Osteocyte (in vitro differentiated cells): ENCODE data around the gene GNAZ. TPM values are rescaled to one million over a fixed set of nuclear protein-coding genes. Genes with fewer than 3 reads are reported as not detected.

Experiments
- DNase-seq: peaks from one replicate; pipeline ENCODE4 v3.0.0; 2021; ENCODE audit warnings: mixed read lengths; ENCODE audit not compliant: unreplicated experiment; ENCODE audit errors: extremely low spot score
- H3K27ac Mint-ChIP-seq: one replicate; pipeline ENCODE4 v1.8.0; 2021; ENCODE audit warnings: mild to moderate bottlenecking, mixed read lengths; ENCODE audit not compliant: unreplicated experiment
- H3K27me3 Mint-ChIP-seq: one replicate; pipeline ENCODE4 v1.8.0; 2021; ENCODE audit warnings: mixed read lengths; ENCODE audit not compliant: unreplicated experiment
- H3K36me3 Mint-ChIP-seq: one replicate; pipeline ENCODE4 v1.8.0; 2021; ENCODE audit warnings: mixed read lengths; ENCODE audit not compliant: unreplicated experiment
- H3K4me1 Mint-ChIP-seq: one replicate; pipeline ENCODE4 v1.8.0; 2021; ENCODE audit warnings: mixed read lengths; ENCODE audit not compliant: unreplicated experiment
- H3K4me3 Mint-ChIP-seq: one replicate; pipeline ENCODE4 v1.8.0; 2021; ENCODE audit warnings: mild to moderate bottlenecking, moderate library complexity, mixed read lengths; ENCODE audit not compliant: unreplicated experiment
- H3K9me3 Mint-ChIP-seq: one replicate; pipeline ENCODE4 v1.8.0; 2021; ENCODE audit warnings: mixed read lengths; ENCODE audit not compliant: unreplicated experiment
- total RNA-seq: library from RNA; stranded (reverse); gene quantifications from 2 replicates; pipeline ENCODE4 v1.2.1, GENCODE V29; 2021
- TF ChIP-seq, protein P1 (sequence below): fragments of 200-600 bp; sonication (generic); IDR thresholded peaks from 2 replicates; pipeline ENCODE4 v1.5.0; 2021; ENCODE audit warnings: antibody characterized with exemption, mild to moderate bottlenecking, moderate library complexity

Gene GNAZ
- total RNA-seq, 1 donor from 2014 or later, result 2.9 TPM

DNA sequence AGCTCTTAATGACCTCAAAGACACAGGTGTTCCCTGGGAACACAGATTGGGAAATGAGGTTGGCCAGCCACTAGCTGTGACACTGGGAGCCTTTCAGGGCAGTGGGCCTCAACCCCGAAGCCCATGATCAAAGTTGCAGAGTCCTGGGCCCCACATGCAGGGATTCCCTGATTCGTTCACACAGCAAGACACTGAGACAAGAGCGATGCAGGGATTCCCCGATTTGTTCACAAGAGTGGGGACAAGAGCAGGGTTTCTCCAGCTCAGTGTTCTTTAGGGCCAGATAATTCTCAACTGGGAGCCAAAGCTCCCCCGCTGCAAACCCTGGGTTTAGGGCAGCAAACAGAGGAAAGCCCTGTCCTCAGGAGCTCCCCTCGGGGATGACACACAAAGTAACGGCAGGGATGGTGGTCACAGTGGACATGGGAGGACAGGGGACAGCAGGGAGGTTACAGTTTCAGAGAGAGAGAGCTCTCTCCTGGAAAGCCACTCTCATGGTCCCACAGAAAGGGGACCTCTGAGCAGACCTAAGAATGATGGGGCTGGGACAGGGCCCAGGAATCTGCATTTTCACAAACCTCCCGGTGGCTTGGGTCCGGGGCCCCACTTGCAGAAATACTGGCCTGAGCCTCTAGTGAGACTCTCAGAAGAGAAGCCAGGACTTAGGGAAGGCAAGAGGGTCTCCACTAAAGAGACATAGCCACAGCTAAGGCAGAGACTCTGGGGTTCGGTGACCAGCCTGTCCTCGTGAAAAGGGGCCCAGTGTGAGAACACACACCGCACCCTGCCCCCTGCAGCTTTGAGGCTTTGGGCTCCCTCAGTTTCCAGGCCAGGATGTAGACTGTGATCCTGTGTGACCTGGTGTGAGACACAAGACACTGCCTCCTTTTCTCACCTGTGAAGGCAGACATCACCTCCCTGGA is 7.4 kb upstream of the GNAZ start:
- Mint-ChIP-seq H3K4me1 (no peaks in the 10 kb centered on the region), H3K4me3 (no peak overlapping the region), H3K27me3 (no peaks in the 10 kb centered on the region), H3K36me3 (no peaks in the 10 kb centered on the region), H3K9me3 (no peaks in the 10 kb centered on the region), H3K27ac (no peak overlapping the region)
- TF ChIP-seq, protein P1, sequence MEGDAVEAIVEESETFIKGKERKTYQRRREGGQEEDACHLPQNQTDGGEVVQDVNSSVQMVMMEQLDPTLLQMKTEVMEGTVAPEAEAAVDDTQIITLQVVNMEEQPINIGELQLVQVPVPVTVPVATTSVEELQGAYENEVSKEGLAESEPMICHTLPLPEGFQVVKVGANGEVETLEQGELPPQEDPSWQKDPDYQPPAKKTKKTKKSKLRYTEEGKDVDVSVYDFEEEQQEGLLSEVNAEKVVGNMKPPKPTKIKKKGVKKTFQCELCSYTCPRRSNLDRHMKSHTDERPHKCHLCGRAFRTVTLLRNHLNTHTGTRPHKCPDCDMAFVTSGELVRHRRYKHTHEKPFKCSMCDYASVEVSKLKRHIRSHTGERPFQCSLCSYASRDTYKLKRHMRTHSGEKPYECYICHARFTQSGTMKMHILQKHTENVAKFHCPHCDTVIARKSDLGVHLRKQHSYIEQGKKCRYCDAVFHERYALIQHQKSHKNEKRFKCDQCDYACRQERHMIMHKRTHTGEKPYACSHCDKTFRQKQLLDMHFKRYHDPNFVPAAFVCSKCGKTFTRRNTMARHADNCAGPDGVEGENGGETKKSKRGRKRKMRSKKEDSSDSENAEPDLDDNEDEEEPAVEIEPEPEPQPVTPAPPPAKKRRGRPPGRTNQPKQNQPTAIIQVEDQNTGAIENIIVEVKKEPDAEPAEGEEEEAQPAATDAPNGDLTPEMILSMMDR, result no peak
- DNase-seq, result peak; percentile 65

DNA sequence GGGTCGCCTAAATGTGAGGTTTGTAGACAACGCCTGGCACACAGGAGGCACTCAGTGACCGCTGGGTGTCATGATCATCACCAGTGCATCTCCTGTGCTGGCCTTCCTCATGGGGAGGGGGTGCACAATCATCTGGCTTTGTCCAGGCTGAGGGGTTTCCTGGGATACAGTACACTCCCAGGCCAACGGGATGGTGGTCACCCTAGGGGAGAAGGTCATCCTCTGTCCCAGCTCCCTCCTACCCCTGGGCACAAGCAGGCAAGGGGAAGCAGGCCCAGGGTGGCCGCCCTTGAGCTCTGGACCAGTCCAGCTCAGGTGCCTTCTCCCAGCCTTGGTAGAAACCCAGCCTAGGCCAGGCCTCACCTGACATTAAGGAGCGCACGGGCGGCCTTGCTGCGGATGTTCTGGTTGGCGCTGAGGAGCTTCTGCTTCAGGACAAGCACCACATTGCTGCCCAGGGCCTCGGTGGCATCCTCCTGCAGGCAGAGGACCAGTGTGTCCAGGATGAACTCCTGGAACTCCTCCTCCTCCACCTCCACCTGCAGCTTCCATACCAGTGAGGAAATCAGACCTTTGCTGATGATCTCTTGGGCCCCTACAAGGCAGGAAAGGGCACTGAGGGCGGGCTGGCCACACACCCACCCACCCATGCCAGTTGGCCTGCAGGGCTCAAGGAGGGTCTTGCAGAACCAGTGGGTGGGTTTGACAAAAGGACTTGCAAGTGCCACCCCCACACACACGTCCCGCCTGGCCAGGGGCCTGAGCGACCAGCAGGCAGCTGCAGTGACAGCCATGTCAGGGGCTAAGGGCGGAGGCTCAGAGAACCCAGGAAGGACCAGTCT is 6.6 kb upstream of the GNAZ start:
- no peaks in the 10 kb centered on the region for H3K9me3 Mint-ChIP-seq
- H3K4me1 Mint-ChIP-seq, result no peaks in the 10 kb centered on the region
- DNase-seq, result peak; percentile 84
- H3K4me3 Mint-ChIP-seq, result no peak overlapping the region
- no peaks in the 10 kb centered on the region for H3K36me3 Mint-ChIP-seq
- no peaks in the 10 kb centered on the region for H3K27me3 Mint-ChIP-seq
- H3K27ac Mint-ChIP-seq, result no peak overlapping the region
- TF ChIP-seq, protein P1, result no peak

DNA sequence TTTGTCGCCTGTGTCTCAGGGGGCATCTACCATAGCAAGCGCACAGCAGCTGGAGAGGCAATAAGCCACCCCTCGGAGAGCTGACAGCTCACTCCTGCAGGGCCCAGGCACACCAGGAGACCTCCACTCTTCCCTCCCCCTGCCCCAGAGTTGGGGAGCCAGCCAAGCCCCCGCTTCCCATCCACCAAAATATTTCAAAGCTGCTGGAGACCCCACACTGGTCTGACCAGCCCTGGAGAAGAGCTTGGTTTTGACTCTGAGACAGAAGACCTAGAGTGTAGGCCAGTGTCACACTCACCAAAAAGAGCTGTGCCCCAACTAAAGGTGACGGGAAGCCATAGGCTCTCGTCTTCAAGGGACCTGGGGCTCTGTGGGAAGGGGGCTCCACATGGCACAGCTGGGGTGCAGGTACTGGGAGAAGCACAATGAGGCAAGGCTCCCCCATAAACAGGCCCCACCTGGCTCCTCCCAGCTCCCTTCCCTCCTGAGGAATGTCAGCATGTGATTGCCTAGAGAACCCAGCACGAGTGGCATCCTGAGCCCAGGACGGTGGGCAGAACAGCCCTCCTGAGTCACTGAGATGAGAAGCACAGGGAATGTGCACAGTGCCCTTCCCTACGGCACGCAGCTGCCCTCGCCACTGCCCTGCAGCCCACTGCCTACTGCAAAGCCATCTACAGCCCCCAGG is 5.8 kb upstream of the GNAZ start:
- Mint-ChIP-seq H3K4me1 (peaks cover 4% of the 10 kb centered on the region), H3K36me3 (no peaks in the 10 kb centered on the region), H3K27ac (no peak overlapping the region), H3K27me3 (no peaks in the 10 kb centered on the region), H3K4me3 (no peak overlapping the region), H3K9me3 (no peaks in the 10 kb centered on the region)
- DNase-seq, result peak; percentile 73
- TF ChIP-seq, protein P1, result no peak

DNA sequence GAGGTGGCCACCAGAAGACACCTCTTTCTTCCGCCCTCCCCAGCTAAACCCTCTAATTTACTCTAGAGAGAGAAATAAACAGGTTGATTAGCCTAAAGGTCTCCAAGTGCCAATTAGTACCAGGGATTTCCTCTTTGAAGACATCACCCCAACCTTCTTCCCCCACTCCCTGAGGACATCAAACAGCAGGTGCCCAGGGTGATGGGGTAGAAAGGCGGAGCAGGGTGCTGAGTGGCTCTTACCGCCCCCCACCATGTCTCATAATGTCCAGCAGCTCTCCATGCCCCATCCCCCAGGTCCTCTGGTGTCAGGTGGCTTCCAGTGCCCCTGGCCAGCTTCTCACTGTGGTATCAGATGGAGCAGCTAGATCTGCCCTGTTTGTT is 5.3 kb upstream of the GNAZ start:
- Mint-ChIP-seq H3K4me1 (peaks cover 6% of the 10 kb centered on the region), H3K27ac (no peak overlapping the region), H3K36me3 (no peaks in the 10 kb centered on the region), H3K27me3 (no peaks in the 10 kb centered on the region), H3K4me3 (no peak overlapping the region), H3K9me3 (no peaks in the 10 kb centered on the region)
- DNase-seq, result peak; percentile 53
- TF ChIP-seq, protein P1, result no peak
